ENCODE measurements around the gene SEMA3C.

The SEMA3C gene

DNA sequence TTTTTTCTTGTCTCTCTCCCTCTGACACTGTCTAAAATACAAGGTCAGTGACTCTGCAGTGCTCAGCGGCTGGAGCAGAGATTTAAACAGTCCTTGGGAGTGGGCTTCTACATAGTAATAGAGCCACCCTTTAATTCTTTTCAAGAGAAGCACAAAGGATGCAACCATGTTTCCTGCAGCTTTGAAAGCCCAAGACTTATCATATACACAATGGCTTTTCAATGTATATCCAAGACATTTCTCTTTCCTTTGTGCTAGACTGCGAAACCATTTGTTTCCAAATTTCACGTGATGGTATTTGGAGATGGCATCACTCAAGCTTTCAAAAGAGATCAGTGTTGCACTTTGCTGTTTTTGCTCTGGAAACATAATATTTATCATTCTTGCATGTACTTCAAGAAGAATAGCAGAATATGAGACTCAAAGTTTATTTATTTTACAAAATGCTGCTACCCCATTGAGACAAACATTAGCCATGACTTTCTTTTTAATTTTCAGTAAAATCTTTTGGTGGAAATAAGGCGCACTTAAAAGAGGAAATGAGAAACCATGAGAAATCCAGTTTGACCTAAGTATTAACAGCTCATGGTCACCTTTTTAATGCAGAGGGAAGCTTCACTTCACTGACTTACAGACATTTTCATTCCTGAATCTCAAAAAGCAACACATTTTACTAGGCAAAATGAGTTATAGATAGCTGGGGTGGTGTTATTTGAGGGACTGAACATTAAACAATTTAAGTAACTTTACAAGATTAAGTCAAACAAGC lies 76.6 kb downstream of the SEMA3C start:
- no peak overlapping the region for H3K4me3 ChIP-seq (ENCODE audit: low read depth, low read length)
- TF ChIP-seq, protein P1, sequence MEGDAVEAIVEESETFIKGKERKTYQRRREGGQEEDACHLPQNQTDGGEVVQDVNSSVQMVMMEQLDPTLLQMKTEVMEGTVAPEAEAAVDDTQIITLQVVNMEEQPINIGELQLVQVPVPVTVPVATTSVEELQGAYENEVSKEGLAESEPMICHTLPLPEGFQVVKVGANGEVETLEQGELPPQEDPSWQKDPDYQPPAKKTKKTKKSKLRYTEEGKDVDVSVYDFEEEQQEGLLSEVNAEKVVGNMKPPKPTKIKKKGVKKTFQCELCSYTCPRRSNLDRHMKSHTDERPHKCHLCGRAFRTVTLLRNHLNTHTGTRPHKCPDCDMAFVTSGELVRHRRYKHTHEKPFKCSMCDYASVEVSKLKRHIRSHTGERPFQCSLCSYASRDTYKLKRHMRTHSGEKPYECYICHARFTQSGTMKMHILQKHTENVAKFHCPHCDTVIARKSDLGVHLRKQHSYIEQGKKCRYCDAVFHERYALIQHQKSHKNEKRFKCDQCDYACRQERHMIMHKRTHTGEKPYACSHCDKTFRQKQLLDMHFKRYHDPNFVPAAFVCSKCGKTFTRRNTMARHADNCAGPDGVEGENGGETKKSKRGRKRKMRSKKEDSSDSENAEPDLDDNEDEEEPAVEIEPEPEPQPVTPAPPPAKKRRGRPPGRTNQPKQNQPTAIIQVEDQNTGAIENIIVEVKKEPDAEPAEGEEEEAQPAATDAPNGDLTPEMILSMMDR (conservative IDR thresholded peaks at IDR 0.05; ENCODE audit: low read depth, low read length), result no peak
- DNase-seq (ENCODE audit: low read depth), result peak; percentile 44

DNA sequence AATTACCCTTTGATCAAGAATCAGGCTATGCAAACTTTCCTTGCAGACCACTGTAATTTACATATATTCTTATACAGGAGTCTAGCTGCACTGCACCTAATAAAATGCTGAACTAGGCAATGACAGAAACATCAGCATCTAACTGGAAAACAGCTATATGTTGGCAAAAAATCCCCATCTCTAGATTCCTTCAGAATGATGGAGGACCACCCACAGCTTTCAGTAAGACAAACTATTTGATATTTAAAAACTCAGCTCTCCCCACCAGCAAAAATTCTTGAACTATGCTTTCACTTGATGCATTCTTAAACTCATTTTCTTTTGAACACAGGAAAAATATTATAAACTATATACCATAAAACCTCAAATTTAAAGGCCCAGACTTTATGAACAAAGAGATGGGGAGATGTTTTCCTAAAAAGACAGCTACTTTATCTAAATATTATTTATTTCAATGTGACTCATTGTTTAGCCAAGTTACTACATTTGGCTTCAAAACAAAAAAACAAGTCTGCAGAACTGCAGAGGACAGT lies 77.4 kb downstream of the SEMA3C start:
- TF ChIP-seq, protein P1 (conservative IDR thresholded peaks at IDR 0.05; ENCODE audit: low read depth, low read length), result no peak
- peak; percentile 66 for DNase-seq (ENCODE audit: low read depth)
- H3K4me3 ChIP-seq (ENCODE audit: low read depth, low read length), result no peak overlapping the region

DNA sequence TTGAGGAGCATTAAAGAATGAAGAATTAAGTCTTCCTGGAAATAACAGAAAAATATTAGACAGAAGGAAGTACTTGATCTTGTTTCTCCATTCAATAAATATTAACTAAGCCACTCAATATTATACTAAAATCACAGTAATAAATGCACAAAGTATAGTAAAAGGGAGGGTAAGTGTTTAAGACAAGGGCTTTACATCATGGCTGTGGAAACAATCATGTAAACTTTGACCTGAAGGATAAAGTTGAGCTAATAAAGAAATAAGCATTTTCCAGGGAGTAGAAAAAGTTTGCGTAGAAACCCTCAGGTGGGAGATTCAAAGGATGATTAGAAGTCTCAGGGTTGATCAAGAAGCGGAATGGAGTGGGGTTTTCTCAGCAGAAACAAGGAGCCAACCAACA lies 78.2 kb downstream of the SEMA3C start:
- DNase-seq (ENCODE audit: low read depth), result no peak
- TF ChIP-seq, protein P1 (conservative IDR thresholded peaks at IDR 0.05; ENCODE audit: low read depth, low read length), result no peak
- no peak overlapping the region for H3K4me3 ChIP-seq (ENCODE audit: low read depth, low read length)

DNA sequence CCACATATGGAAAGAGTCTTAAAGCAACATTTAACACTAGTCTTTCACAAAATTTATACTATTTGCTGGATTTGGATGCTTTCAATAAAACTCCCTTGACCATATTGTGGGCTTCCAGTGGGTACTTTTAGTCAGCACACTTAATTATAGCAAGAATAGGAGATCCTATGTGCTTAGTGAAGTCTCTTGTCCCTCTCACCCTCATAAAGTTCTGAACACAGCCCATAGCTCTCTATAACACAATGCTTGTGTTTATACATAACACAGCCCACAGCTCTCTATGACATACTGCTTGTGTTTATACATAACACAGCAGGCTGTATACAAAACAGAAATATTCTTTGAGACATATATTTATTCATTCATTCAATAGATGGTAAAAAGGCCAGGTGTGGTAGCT lies 79.0 kb downstream of the SEMA3C start:
- no peak overlapping the region for H3K4me3 ChIP-seq (ENCODE audit: low read depth, low read length)
- TF ChIP-seq, protein P1 (conservative IDR thresholded peaks at IDR 0.05; ENCODE audit: low read depth, low read length), result no peak
- DNase-seq (ENCODE audit: low read depth), result no peak

DNA sequence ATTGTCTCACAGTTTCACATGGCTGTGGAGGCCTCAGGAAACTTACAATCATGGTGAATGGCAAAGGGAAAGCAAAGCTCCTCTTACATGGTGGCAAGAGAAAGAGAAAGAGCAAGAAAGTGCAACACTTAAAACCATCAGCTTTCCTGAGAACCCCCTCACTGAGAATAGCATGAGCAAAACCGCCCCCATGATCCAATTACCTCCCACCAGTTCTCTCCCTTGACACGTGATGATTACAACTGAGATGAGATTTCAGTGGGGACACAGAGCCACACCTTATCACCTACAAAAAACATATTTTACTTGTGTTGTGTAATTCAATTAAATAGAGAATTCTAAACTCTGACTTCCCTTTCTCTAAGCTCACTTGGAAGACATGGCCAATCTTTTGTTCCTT lies 80.2 kb downstream of the SEMA3C start:
- TF ChIP-seq, protein P1 (conservative IDR thresholded peaks at IDR 0.05; ENCODE audit: low read depth, low read length), result no peak
- no peak overlapping the region for H3K4me3 ChIP-seq (ENCODE audit: low read depth, low read length)
- DNase-seq (ENCODE audit: low read depth), result no peak

DNA sequence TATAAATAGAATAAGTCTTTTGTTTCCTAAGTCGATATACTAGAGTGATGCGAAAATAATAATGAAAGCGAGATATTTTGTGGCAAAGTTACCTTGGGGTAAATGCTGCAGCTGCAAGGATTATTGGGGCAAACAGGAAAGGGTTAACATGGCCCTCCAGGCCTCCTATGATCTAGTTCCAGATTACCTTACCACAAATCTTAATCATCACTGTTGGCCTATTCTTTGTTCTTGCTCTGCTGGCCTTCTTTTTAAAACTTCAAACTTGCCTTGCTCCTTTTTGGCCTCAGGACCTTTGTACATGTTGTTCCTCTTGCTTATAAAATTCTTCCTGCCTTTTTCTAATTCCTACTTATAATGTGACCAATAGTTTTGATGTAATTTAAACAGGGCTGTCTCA lies 81.5 kb downstream of the SEMA3C start:
- TF ChIP-seq, protein P1 (conservative IDR thresholded peaks at IDR 0.05; ENCODE audit: low read depth, low read length), result no peak
- no peak overlapping the region for H3K4me3 ChIP-seq (ENCODE audit: low read depth, low read length)
- DNase-seq (ENCODE audit: low read depth), result no peak

DNA sequence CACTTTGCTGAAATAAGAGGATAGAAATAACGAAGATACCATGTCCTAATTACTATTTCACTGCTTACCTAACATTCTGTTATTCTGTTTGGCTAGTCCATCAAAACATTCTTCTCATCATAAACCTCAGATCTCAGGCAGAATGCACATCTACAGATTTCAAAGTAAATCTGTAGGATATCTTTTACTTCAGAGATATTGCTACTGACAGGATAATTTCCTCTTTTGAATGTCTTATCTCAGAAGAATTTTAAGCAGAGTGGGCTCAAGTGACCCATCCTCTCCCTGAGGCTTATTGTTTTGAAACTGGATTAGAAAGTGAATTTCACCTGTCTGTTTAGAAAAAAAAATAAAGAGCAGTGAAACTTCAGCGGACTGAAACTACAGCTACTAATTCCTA lies 83.6 kb downstream of the SEMA3C start:
- H3K4me3 ChIP-seq (ENCODE audit: low read depth, low read length), result no peak overlapping the region
- DNase-seq (ENCODE audit: low read depth), result no peak
- TF ChIP-seq, protein P1 (conservative IDR thresholded peaks at IDR 0.05; ENCODE audit: low read depth, low read length), result no peak

All from choroid plexus epithelial cell (primary cell).